Stimulated activated CD4-positive, alpha-beta T cell treated with anti-CD3 and anti-CD28 coated beads, Interleukin-15, amount 100 ng/mL, for 24 hours (primary cell): ENCODE data around the gene PARVG.

Source experiments
- DNase-seq: peaks from one replicate; pipeline ENCODE4 v3.0.0-alpha.2; 2020

Gene PARVG

GRCh38 chr22:44155115-44155514 is 25.6 kb upstream of the PARVG start:
- no peak for DNase-seq

GRCh38 chr22:44157916-44158618 is 22.7 kb upstream of the PARVG start:
- DNase-seq: no peak

GRCh38 chr22:44158816-44159215 is 21.9 kb upstream of the PARVG start:
- DNase-seq: no peak

GRCh38 chr22:44159221-44159620 is 21.5 kb upstream of the PARVG start:
- no peak for DNase-seq

GRCh38 chr22:44159811-44160210 is 20.9 kb upstream of the PARVG start:
- no peak for DNase-seq

GRCh38 chr22:44160421-44160820 is 20.3 kb upstream of the PARVG start:
- DNase-seq: no peak

GRCh38 chr22:44161673-44162072 is 19.1 kb upstream of the PARVG start:
- no peak for DNase-seq

- no peak for DNase-seq
These were observed 17.8 kb upstream of the PARVG start for GRCh38 chr22:44162960-44163359.

GRCh38 chr22:44163536-44163935 is 17.2 kb upstream of the PARVG start:
- DNase-seq: no peak

GRCh38 chr22:44164031-44164430 is 16.7 kb upstream of the PARVG start:
- no peak for DNase-seq

- DNase-seq: no peak
These were observed 15.3 kb upstream of the PARVG start for GRCh38 chr22:44165286-44165874.

- DNase-seq: no peak
These were observed 14.0 kb upstream of the PARVG start for GRCh38 chr22:44166498-44167276.

GRCh38 chr22:44167501-44167900 is 13.2 kb upstream of the PARVG start:
- DNase-seq: no peak

GRCh38 chr22:44168206-44168605 is 12.5 kb upstream of the PARVG start:
- no peak for DNase-seq

GRCh38 chr22:44170470-44170869 is 10.3 kb upstream of the PARVG start:
- DNase-seq: no peak

GRCh38 chr22:44171561-44171960 is 9.2 kb upstream of the PARVG start:
- DNase-seq: no peak

- no peak for DNase-seq
These were observed 8.2 kb upstream of the PARVG start for GRCh38 chr22:44172370-44173108.

- DNase-seq: no peak
These were observed 7.6 kb upstream of the PARVG start for GRCh38 chr22:44173154-44173553.

GRCh38 chr22:44175676-44176075 is 5.0 kb upstream of the PARVG start:
- DNase-seq: no peak

GRCh38 chr22:44179196-44179988 is 1.3 kb upstream of the PARVG start:
- no peak for DNase-seq

GRCh38 chr22:44179989-44180705 is 578 bp upstream of the PARVG start:
- no peak for DNase-seq
